ENCODE measurements around the gene CTRB1. TPM values are rescaled to one million over a fixed set of nuclear protein-coding genes. Genes with fewer than 3 reads are reported as not detected.

CTRB1 gene
- total and polyA plus RNA-seq, 2 of the 13 experiments (the other 11 are each of a cell fraction or from before 2014, with no cell fraction given) = not detected

DNA sequence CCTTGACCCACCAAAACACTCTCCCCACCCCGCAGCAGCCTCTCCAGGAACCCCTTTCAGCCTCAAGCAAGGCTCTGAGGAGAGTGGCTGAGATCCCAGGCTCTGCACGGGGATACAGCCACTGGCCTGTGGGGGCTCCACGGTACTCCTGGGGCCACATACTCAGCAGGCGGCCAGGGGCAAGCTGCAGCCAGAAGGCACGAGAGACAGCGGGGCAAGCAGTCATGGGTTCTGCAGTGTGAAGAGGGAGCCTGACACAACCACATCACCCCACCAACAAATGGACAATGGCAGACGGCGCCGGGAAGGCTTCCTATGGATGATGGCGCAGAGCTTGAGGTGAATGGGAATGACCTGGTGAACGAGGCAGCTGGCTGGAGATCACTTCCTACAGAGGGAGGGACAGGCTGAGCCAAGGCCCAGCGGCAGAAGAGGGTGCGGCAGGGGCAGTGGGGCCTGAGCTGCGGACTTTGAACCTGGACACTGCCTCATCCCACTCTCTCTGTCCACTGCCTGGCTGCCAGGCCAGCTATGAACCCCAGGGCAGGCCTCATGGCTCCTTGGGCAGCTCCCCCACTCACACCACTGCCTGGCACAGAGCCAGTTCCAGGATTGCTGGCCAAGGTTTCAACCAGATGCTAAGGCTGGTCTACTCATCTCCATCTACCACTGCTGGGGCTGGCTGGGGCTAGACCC lies 43.5 kb downstream of the CTRB1 start (continued):
- TF ChIP-seq, protein P1, sequence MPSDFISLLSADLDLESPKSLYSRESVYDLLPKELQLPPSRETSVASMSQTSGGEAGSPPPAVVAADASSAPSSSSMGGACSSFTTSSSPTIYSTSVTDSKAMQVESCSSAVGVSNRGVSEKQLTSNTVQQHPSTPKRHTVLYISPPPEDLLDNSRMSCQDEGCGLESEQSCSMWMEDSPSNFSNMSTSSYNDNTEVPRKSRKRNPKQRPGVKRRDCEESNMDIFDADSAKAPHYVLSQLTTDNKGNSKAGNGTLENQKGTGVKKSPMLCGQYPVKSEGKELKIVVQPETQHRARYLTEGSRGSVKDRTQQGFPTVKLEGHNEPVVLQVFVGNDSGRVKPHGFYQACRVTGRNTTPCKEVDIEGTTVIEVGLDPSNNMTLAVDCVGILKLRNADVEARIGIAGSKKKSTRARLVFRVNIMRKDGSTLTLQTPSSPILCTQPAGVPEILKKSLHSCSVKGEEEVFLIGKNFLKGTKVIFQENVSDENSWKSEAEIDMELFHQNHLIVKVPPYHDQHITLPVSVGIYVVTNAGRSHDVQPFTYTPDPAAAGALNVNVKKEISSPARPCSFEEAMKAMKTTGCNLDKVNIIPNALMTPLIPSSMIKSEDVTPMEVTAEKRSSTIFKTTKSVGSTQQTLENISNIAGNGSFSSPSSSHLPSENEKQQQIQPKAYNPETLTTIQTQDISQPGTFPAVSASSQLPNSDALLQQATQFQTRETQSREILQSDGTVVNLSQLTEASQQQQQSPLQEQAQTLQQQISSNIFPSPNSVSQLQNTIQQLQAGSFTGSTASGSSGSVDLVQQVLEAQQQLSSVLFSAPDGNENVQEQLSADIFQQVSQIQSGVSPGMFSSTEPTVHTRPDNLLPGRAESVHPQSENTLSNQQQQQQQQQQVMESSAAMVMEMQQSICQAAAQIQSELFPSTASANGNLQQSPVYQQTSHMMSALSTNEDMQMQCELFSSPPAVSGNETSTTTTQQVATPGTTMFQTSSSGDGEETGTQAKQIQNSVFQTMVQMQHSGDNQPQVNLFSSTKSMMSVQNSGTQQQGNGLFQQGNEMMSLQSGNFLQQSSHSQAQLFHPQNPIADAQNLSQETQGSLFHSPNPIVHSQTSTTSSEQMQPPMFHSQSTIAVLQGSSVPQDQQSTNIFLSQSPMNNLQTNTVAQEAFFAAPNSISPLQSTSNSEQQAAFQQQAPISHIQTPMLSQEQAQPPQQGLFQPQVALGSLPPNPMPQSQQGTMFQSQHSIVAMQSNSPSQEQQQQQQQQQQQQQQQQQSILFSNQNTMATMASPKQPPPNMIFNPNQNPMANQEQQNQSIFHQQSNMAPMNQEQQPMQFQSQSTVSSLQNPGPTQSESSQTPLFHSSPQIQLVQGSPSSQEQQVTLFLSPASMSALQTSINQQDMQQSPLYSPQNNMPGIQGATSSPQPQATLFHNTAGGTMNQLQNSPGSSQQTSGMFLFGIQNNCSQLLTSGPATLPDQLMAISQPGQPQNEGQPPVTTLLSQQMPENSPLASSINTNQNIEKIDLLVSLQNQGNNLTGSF (CRISPR knock-in tag; IDR thresholded peaks at IDR 0.05) = no peak
- TF ChIP-seq JUN (CRISPR knock-in tag; IDR thresholded peaks at IDR 0.05) (no peak), KLF11 (CRISPR knock-in tag; IDR thresholded peaks at IDR 0.05) (no peak; the same call in 1 of the 2 replicates), SRSF1 (optimal IDR thresholded peaks at IDR 0.05; ENCODE audit: low read depth, low read length) (peak; percentile 77), NFIC (IDR thresholded peaks at IDR 0.05; ENCODE audit: low read length) (no peak; the same call in 1 of the 2 replicates), ZFYVE20 (CRISPR knock-in tag; IDR thresholded peaks at IDR 0.05; ENCODE audit: borderline replicate concordance, low read depth) (no peak), SNAI1 (CRISPR knock-in tag; IDR thresholded peaks at IDR 0.05; ENCODE audit: borderline replicate concordance) (no peak), RBAK (CRISPR knock-in tag; IDR thresholded peaks at IDR 0.05) (no peak), ZNF660 (CRISPR knock-in tag; IDR thresholded peaks at IDR 0.05; ENCODE audit: borderline replicate concordance, low read depth) (no peak), ZNF430 (CRISPR knock-in tag; IDR thresholded peaks at IDR 0.05) (no peak), ZNF256 (CRISPR knock-in tag; conservative IDR thresholded peaks at IDR 0.05) (peak; percentile 72; the same call in 1 of the 2 replicates), ZNF788 (CRISPR knock-in tag; IDR thresholded peaks at IDR 0.05; ENCODE audit: borderline replicate concordance) (peak; percentile 82; the same call in 1 of the 2 replicates), TBX2 (CRISPR knock-in tag; IDR thresholded peaks at IDR 0.05; ENCODE audit: borderline replicate concordance) (peak; percentile 92), RFXANK (CRISPR knock-in tag; IDR thresholded peaks at IDR 0.05) (no peak), CHCHD3 (CRISPR knock-in tag; IDR thresholded peaks at IDR 0.05) (no peak), NCOA1 (CRISPR knock-in tag; IDR thresholded peaks at IDR 0.05) (no peak)
- TF ChIP-seq, protein P2, sequence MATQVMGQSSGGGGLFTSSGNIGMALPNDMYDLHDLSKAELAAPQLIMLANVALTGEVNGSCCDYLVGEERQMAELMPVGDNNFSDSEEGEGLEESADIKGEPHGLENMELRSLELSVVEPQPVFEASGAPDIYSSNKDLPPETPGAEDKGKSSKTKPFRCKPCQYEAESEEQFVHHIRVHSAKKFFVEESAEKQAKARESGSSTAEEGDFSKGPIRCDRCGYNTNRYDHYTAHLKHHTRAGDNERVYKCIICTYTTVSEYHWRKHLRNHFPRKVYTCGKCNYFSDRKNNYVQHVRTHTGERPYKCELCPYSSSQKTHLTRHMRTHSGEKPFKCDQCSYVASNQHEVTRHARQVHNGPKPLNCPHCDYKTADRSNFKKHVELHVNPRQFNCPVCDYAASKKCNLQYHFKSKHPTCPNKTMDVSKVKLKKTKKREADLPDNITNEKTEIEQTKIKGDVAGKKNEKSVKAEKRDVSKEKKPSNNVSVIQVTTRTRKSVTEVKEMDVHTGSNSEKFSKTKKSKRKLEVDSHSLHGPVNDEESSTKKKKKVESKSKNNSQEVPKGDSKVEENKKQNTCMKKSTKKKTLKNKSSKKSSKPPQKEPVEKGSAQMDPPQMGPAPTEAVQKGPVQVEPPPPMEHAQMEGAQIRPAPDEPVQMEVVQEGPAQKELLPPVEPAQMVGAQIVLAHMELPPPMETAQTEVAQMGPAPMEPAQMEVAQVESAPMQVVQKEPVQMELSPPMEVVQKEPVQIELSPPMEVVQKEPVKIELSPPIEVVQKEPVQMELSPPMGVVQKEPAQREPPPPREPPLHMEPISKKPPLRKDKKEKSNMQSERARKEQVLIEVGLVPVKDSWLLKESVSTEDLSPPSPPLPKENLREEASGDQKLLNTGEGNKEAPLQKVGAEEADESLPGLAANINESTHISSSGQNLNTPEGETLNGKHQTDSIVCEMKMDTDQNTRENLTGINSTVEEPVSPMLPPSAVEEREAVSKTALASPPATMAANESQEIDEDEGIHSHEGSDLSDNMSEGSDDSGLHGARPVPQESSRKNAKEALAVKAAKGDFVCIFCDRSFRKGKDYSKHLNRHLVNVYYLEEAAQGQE (IDR thresholded peaks at IDR 0.05; ENCODE audit: borderline replicate concordance in 1 of 2, low read depth in 1 of 2, low read length in 2 of 2) = peak in 1 of 2 experiments; percentile 62; a peak in 2 of 4 replicates
- TF ChIP-seq, protein P3, sequence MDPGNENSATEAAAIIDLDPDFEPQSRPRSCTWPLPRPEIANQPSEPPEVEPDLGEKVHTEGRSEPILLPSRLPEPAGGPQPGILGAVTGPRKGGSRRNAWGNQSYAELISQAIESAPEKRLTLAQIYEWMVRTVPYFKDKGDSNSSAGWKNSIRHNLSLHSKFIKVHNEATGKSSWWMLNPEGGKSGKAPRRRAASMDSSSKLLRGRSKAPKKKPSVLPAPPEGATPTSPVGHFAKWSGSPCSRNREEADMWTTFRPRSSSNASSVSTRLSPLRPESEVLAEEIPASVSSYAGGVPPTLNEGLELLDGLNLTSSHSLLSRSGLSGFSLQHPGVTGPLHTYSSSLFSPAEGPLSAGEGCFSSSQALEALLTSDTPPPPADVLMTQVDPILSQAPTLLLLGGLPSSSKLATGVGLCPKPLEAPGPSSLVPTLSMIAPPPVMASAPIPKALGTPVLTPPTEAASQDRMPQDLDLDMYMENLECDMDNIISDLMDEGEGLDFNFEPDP (CRISPR knock-in tag; conservative IDR thresholded peaks at IDR 0.05) = no peak
- TF ChIP-seq, protein P4, sequence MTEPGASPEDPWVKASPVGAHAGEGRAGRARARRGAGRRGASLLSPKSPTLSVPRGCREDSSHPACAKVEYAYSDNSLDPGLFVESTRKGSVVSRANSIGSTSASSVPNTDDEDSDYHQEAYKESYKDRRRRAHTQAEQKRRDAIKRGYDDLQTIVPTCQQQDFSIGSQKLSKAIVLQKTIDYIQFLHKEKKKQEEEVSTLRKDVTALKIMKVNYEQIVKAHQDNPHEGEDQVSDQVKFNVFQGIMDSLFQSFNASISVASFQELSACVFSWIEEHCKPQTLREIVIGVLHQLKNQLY (CRISPR knock-in tag; IDR thresholded peaks at IDR 0.05) = no peak
